DOHH2 (cell line): ENCODE measurements around the gene TGM3.

Experiments
- H3F3A ChIP-seq: fragments of 200-600 bp; sonication (generic), shearing (Covaris generic); 2 replicates; pipeline ENCODE4 v1.6.0; 2016; ENCODE audit warnings: antibody characterized with exemption, mild to moderate bottlenecking; ENCODE audit not compliant: control insufficient read depth, insufficient read depth
- H3K27ac ChIP-seq: fragments of 200-600 bp; sonication (generic); 2 replicates; pipeline ENCODE4 v1.5.1; 2014; ENCODE audit warnings: low read depth, mild to moderate bottlenecking, low read length, moderate library complexity
- H3K27me3 ChIP-seq: fragments of 200-600 bp; sonication (generic); 2 replicates; pipeline ENCODE4 v1.6.1; 2014; ENCODE audit warnings: mild to moderate bottlenecking, low read length, mixed read lengths; ENCODE audit not compliant: control insufficient read depth
- H3K36me3 ChIP-seq: fragments of 200-600 bp; sonication (generic); 2 replicates; pipeline ENCODE4 v1.6.1; 2014; ENCODE audit warnings: mild to moderate bottlenecking, low read length, moderate library complexity, mixed read lengths; ENCODE audit not compliant: control insufficient read depth
- H3K4me1 ChIP-seq: fragments of 200-600 bp; sonication (generic); 2 replicates; pipeline ENCODE4 v1.6.1; 2014; ENCODE audit warnings: mild to moderate bottlenecking, low read length, mixed read lengths; ENCODE audit not compliant: control insufficient read depth
- H3K4me2 ChIP-seq: fragments of 200-600 bp; sonication (generic); 2 replicates; pipeline ENCODE4 v1.6.0; 2014; ENCODE audit warnings: mild to moderate bottlenecking, low read length, moderate library complexity
- H3K4me3 ChIP-seq: fragments of 200-600 bp; sonication (generic); 2 replicates; pipeline ENCODE4 v1.5.1; 2014; ENCODE audit warnings: mild to moderate bottlenecking, low read length, mixed read lengths
- H3K79me2 ChIP-seq: fragments of 200-600 bp; sonication (generic); 2 replicates; pipeline ENCODE4 v1.6.1; 2014; ENCODE audit warnings: mild to moderate bottlenecking, low read length, mixed read lengths; ENCODE audit not compliant: control insufficient read depth
- H3K9me2 ChIP-seq: fragments of 200-600 bp; sonication (generic); replicated peaks from 2 replicates; pipeline ENCODE4 v1.6.1; 2014; ENCODE audit warnings: mild to moderate bottlenecking, low read length, mixed read lengths; ENCODE audit not compliant: control insufficient read depth
- H3K9me3 ChIP-seq: fragments of 200-600 bp; sonication (generic); 2 replicates; pipeline ENCODE4 v1.6.1; 2014; ENCODE audit warnings: antibody characterized with exemption, low read length, mixed read lengths; ENCODE audit not compliant: control insufficient read depth, insufficient read depth
- H4K20me1 ChIP-seq: fragments of 200-600 bp; sonication (generic); 2 replicates; pipeline ENCODE4 v1.6.0; 2014; ENCODE audit warnings: low read depth, mild to moderate bottlenecking, antibody characterized with exemption, low read length, moderate library complexity; ENCODE audit not compliant: control insufficient read depth, insufficient read depth
- CTCF ChIP-seq: fragments of 200-600 bp; sonication (generic); IDR thresholded peaks from one replicate; pipeline ENCODE4 v1.5.1; 2014; ENCODE audit warnings: antibody characterized with exemption, mild to moderate bottlenecking, low read depth, low read length; ENCODE audit not compliant: poor library complexity, severe bottlenecking
- EZH2phosphoT487 ChIP-seq: fragments of 200-600 bp; sonication (generic); IDR thresholded peaks from 2 replicates; pipeline ENCODE4 v1.6.1; 2017; ENCODE audit warnings: borderline replicate concordance, mild to moderate bottlenecking, antibody characterized with exemption, low read length, moderate library complexity, mixed read lengths

The TGM3 gene

GRCh38 chr20:2300002-2300401, 4.2 kb downstream of the TGM3 start:
- Histone ChIP-seq H3F3A (no peaks in the 10 kb centered on the region), H3K9me2 (no peaks in the 10 kb centered on the region), H3K4me3 (no peak overlapping the region), H3K27me3 (peaks cover 2% of the 10 kb centered on the region; the same call in 1 of the 2 replicates), H3K4me2 (no peak overlapping the region), H3K36me3 (no peaks in the 10 kb centered on the region), H3K4me1 (peaks cover 9% of the 10 kb centered on the region), H3K79me2 (no peaks in the 10 kb centered on the region), H3K27ac (no peak overlapping the region), H4K20me1 (no peaks in the 10 kb centered on the region), H3K9me3 (no peaks in the 10 kb centered on the region)
- TF ChIP-seq EZH2phosphoT487: no peak
- TF ChIP-seq CTCF: no peak

- H3K4me2 ChIP-seq: no peak overlapping the region
- H3F3A ChIP-seq: no peaks in the 10 kb centered on the region
- no peaks in the 10 kb centered on the region for H3K9me3 ChIP-seq
- peaks cover 2% of the 10 kb centered on the region; the same call in 1 of the 2 replicates for H4K20me1 ChIP-seq
- no peaks in the 10 kb centered on the region for H3K79me2 ChIP-seq
- peaks cover 9% of the 10 kb centered on the region for H3K4me1 ChIP-seq
- no peak overlapping the region for H3K4me3 ChIP-seq
- H3K9me2 ChIP-seq: no peaks in the 10 kb centered on the region
- peaks cover 2% of the 10 kb centered on the region; the same call in 1 of the 2 replicates for H3K27me3 ChIP-seq
- TF ChIP-seq CTCF: no peak
- no peak for TF ChIP-seq EZH2phosphoT487
- no peak overlapping the region for H3K27ac ChIP-seq
- H3K36me3 ChIP-seq: no peaks in the 10 kb centered on the region
These were observed 4.6 kb downstream of the TGM3 start for GRCh38 chr20:2300420-2300819.

GRCh38 chr20:2301164-2301622, 5.4 kb downstream of the TGM3 start:
- Histone ChIP-seq H3K9me2 (no peaks in the 10 kb centered on the region), H3K27ac (no peak overlapping the region), H3F3A (no peaks in the 10 kb centered on the region), H3K4me1 (peaks cover 9% of the 10 kb centered on the region), H3K27me3 (peaks cover 2% of the 10 kb centered on the region; the same call in 1 of the 2 replicates), H3K4me2 (no peak overlapping the region), H3K79me2 (no peaks in the 10 kb centered on the region), H3K4me3 (no peak overlapping the region), H3K9me3 (no peaks in the 10 kb centered on the region), H4K20me1 (peaks cover 2% of the 10 kb centered on the region; the same call in 1 of the 2 replicates), H3K36me3 (no peaks in the 10 kb centered on the region)
- TF ChIP-seq CTCF: no peak
- TF ChIP-seq EZH2phosphoT487: no peak
